SK-N-SH (cell line): ENCODE data around the gene FDX2. TPM values are rescaled to one million over a fixed set of nuclear protein-coding genes. Genes with fewer than 3 reads are reported as not detected.

Experiments
- CTCF ChIA-PET: fragments of 300-600, 350-600 bp; formaldehyde crosslinking; extraction: SDS; loops from one replicate; lab custom pipeline; 2021; lab: Yijun Ruan, JAX
- POLR2A ChIA-PET: fragments of 350-600 bp; sonication (Branson Sonifier 250); formaldehyde crosslinking; extraction: SDS; loops from one replicate; lab custom pipeline; 2020; ENCODE audit warnings: antibody characterized with exemption, inconsistent platforms; lab: Yijun Ruan, JAX
- DNase-seq: peaks from one replicate; pipeline ENCODE4 v3.0.0; 2012
- H2AFZ ChIP-seq: fragments of 200-600 bp; sonication (generic); 2 replicates; pipeline ENCODE4 v1.8.1; 2016; ENCODE audit warnings: antibody characterized with exemption, mild to moderate bottlenecking, low read depth
- H3F3A ChIP-seq: fragments of 200-600 bp; sonication (generic); replicated peaks from 2 replicates; pipeline ENCODE3; 2016; ENCODE audit warnings: antibody characterized with exemption, mild to moderate bottlenecking; ENCODE audit not compliant: insufficient read depth
- H3K27ac ChIP-seq, 2 experiments: fragments of 200-500 bp in 1 of 2; fragments of 200-600 bp in 1 of 2; sonication (Bioruptor generic) in 1 of 2; sonication (generic), shearing (Covaris generic) in 1 of 2; 2 replicates each; pipeline versions ENCODE4 v1.5.1 to v1.6.1; 2014 to 2016; ENCODE audit warnings: low read depth in 2 of 2, inconsistent platforms in 1 of 2, low read length in 1 of 2, mild to moderate bottlenecking in 1 of 2, mixed read lengths in 1 of 2
- H3K27me3 ChIP-seq: fragments of 200-600 bp; sonication (generic), shearing (Covaris generic); 2 replicates; pipeline ENCODE4 v1.6.1; 2016; ENCODE audit warnings: mixed run types; ENCODE audit not compliant: insufficient read depth
- H3K36me3 ChIP-seq, 2 experiments: fragments of 200-500 bp in 1 of 2; fragments of 200-600 bp in 1 of 2; sonication (Bioruptor generic) in 1 of 2; sonication (generic) in 1 of 2; replicated peaks in 1 of 2; 2 replicates each; pipeline versions ENCODE3 to v1.5.1; 2014 to 2016; ENCODE audit warnings: low read length in 1 of 2, mild to moderate bottlenecking in 1 of 2; ENCODE audit not compliant: insufficient read depth in 2 of 2, control insufficient read depth in 1 of 2
- H3K4me1 ChIP-seq, 2 experiments: fragments of 200-500 bp in 1 of 2; fragments of 200-600 bp in 1 of 2; sonication (Bioruptor generic) in 1 of 2; sonication (generic), shearing (Covaris generic) in 1 of 2; 2 replicates each; pipeline versions ENCODE4 v1.5.1 to v1.6.1; 2014 to 2016; ENCODE audit warnings: low read depth in 1 of 2, low read length in 1 of 2, mixed run types in 1 of 2; ENCODE audit not compliant: insufficient read depth in 2 of 2, control insufficient read depth in 1 of 2
- H3K4me2 ChIP-seq: fragments of 200-600 bp; sonication (generic), shearing (Covaris generic); 2 replicates; pipeline ENCODE4 v1.6.1; 2017; ENCODE audit warnings: mixed run types
- H3K4me3 ChIP-seq, 2 experiments: fragments of 200-500 bp in 1 of 2; fragments of 200-600 bp in 1 of 2; sonication (Bioruptor generic) in 1 of 2; sonication (generic), shearing (Covaris generic) in 1 of 2; 2 replicates each; pipeline versions ENCODE4 v1.5.1 to v1.8.1; 2014 to 2016; ENCODE audit warnings: low read depth in 2 of 2, inconsistent platforms in 1 of 2, low read length in 1 of 2, mild to moderate bottlenecking in 1 of 2, mixed read lengths in 1 of 2, moderate library complexity in 1 of 2
- H3K79me2 ChIP-seq: fragments of 200-600 bp; sonication (generic); 2 replicates; pipeline ENCODE4 v1.8.1; 2017; ENCODE audit warnings: mild to moderate bottlenecking; ENCODE audit not compliant: insufficient read depth
- H3K9ac ChIP-seq: fragments of 200-600 bp; sonication (generic); 2 replicates; pipeline ENCODE4 v1.6.1; 2017; ENCODE audit warnings: mixed run types
- H3K9me2 ChIP-seq: fragments of 200-600 bp; sonication (generic); 2 replicates; pipeline ENCODE4 v1.6.1; 2017; ENCODE audit warnings: mixed run types
- H3K9me3 ChIP-seq: fragments of 200-600 bp; sonication (generic); 2 replicates; pipeline ENCODE4 v1.6.1; 2017; ENCODE audit warnings: mixed run types, mild to moderate bottlenecking, moderate library complexity
- H4K20me1 ChIP-seq: fragments of 200-600 bp; sonication (generic); 2 replicates; pipeline ENCODE4 v1.6.1; 2017; ENCODE audit warnings: mild to moderate bottlenecking, mixed run types; ENCODE audit not compliant: insufficient read depth
- ELF1 ChIP-seq: IDR thresholded peaks from 2 replicates; pipeline ENCODE4 v1.4.0; 2012
- EZH2phosphoT487 ChIP-seq: fragments of 200-600 bp; sonication (generic); IDR thresholded peaks from 2 replicates; pipeline ENCODE4 v1.6.1; 2017; ENCODE audit warnings: low read depth, mixed run types, mild to moderate bottlenecking, antibody characterized with exemption, moderate library complexity, borderline replicate concordance
- FOXJ3 ChIP-seq: sonication (generic); formaldehyde crosslinking; IDR thresholded peaks from 2 replicates; pipeline ENCODE4 v1.5.1; 2020; ENCODE audit warnings: mild to moderate bottlenecking, missing genetic modification reagents
- FOXM1 ChIP-seq: IDR thresholded peaks from 2 replicates; pipeline ENCODE4 v1.4.0; 2012; ENCODE audit warnings: low read depth, mild to moderate bottlenecking
- MEF2A ChIP-seq: IDR thresholded peaks from 2 replicates; pipeline ENCODE4 v1.4.0; 2012; ENCODE audit warnings: low read depth, borderline replicate concordance
- SIN3A ChIP-seq: IDR thresholded peaks from 2 replicates; pipeline ENCODE4 v1.6.1; 2012; ENCODE audit warnings: low read depth, mild to moderate bottlenecking, low read length, moderate library complexity, borderline replicate concordance
- SMC3 ChIP-seq: IDR thresholded peaks from 2 replicates; pipeline ENCODE4 v1.6.1; 2012; ENCODE audit warnings: low read depth, low read length, improper control_type of control experiment
- WGBS: methylation state at CpG from one replicate; pipeline ENCODE4 v1.1.6; 2017; ENCODE audit warnings: low lambda C conversion rate; 5-methylcytosine and 5-hydroxymethylcytosine counted together
- polyA plus RNA-seq, 3 experiments: library from polyadenylated mRNA; depleted of rRNA; stranded (reverse); fragments of >200 nt; gene quantifications; 2 replicates each; pipeline ENCODE4 v1.2.3, GENCODE V29; 2012
- TF ChIP-seq, protein P1 (sequence below): fragments of 200-600 bp; sonication (generic); IDR thresholded peaks from 2 replicates; pipeline ENCODE4 v1.6.1; 2017; ENCODE audit warnings: antibody characterized with exemption, mild to moderate bottlenecking, moderate library complexity
- TF ChIP-seq, protein P2 (sequence below): IDR thresholded peaks from 2 replicates; pipeline ENCODE4 v1.4.0; 2012; ENCODE audit warnings: low read depth, borderline replicate concordance
- TF ChIP-seq, protein P3 (sequence below): IDR thresholded peaks from 2 replicates; pipeline ENCODE4 v1.4.0; 2012; ENCODE audit warnings: low read depth
- TF ChIP-seq, protein P4 (sequence below): IDR thresholded peaks from 2 replicates; pipeline ENCODE4; 2012

Gene FDX2
- polyA plus RNA-seq, 1 of the 3 experiments (the other 2 are of a cell fraction), result 45.8 TPM

DNA sequence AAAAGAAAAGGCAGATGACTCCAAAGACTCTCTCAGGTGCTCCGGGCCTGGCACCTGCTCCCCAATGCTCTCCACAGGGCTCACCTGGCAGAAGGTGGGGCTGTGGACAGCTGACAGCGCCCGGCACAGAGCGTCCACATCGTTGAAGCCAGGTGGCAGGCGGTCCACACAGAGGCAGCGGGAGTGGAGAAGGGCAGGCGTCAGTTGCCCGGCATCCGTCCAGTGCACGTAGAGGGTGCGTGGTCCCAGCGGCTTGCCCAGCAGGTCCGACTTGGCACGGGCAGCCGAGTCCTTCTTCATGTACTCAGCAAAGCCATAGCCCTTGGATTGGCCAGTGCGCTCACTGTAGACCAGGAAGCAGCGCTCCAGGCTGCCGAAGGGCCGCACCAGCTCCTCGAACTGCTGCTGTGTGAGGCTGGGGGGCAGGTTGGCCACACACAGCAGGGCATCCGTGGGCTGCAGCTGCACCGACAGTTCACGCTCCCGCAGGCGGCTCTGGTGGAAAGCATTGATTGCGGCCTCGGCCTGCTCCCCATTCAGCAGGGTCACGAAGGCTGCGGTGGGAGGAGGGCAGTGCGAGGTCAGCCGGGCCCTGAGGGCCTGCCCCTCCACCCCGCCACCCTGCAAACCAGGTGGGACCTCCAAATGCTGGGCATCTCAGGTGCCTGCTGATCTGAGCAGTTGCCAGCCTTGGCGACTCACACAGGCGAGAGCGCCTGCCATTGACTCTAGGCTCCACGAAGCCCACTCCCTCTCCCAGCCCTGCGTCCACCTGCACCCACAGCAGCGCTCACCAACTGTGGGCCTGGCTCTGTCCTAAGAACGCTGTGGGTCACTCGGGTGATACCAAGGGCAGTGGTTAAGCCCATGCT, 13.0 kb upstream of the FDX2 start:
- no peaks in the 10 kb centered on the region for H3F3A ChIP-seq
- 92% methylated on average over 14 of the region's 41 CpGs for WGBS
- DNase-seq, result no peak
- H3K9ac ChIP-seq, result no peak overlapping the region
- H3K4me2 ChIP-seq, result no peak overlapping the region
- peaks cover 65% of the 10 kb centered on the region for H3K79me2 ChIP-seq
- no peaks in the 10 kb centered on the region for H3K9me2 ChIP-seq
- H3K27me3 ChIP-seq, result no peaks in the 10 kb centered on the region
- peaks cover 0 to 10% of the 10 kb centered on the region in 2 experiments; a peak in 1 of 4 replicates for H3K4me1 ChIP-seq
- H3K4me3 ChIP-seq, result no peak overlapping the region
- no peak overlapping the region for H2AFZ ChIP-seq
- TF ChIP-seq, protein P1, sequence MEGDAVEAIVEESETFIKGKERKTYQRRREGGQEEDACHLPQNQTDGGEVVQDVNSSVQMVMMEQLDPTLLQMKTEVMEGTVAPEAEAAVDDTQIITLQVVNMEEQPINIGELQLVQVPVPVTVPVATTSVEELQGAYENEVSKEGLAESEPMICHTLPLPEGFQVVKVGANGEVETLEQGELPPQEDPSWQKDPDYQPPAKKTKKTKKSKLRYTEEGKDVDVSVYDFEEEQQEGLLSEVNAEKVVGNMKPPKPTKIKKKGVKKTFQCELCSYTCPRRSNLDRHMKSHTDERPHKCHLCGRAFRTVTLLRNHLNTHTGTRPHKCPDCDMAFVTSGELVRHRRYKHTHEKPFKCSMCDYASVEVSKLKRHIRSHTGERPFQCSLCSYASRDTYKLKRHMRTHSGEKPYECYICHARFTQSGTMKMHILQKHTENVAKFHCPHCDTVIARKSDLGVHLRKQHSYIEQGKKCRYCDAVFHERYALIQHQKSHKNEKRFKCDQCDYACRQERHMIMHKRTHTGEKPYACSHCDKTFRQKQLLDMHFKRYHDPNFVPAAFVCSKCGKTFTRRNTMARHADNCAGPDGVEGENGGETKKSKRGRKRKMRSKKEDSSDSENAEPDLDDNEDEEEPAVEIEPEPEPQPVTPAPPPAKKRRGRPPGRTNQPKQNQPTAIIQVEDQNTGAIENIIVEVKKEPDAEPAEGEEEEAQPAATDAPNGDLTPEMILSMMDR, result no peak
- TF ChIP-seq, protein P2, sequence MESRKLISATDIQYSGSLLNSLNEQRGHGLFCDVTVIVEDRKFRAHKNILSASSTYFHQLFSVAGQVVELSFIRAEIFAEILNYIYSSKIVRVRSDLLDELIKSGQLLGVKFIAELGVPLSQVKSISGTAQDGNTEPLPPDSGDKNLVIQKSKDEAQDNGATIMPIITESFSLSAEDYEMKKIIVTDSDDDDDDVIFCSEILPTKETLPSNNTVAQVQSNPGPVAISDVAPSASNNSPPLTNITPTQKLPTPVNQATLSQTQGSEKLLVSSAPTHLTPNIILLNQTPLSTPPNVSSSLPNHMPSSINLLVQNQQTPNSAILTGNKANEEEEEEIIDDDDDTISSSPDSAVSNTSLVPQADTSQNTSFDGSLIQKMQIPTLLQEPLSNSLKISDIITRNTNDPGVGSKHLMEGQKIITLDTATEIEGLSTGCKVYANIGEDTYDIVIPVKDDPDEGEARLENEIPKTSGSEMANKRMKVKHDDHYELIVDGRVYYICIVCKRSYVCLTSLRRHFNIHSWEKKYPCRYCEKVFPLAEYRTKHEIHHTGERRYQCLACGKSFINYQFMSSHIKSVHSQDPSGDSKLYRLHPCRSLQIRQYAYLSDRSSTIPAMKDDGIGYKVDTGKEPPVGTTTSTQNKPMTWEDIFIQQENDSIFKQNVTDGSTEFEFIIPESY, result no peak
- no peak for TF ChIP-seq FOXJ3
- no peak for TF ChIP-seq ELF1
- TF ChIP-seq FOXM1, result no peak
- TF ChIP-seq SIN3A, result no peak
- TF ChIP-seq SMC3, result no peak
- TF ChIP-seq MEF2A, result no peak
- TF ChIP-seq, protein P3, sequence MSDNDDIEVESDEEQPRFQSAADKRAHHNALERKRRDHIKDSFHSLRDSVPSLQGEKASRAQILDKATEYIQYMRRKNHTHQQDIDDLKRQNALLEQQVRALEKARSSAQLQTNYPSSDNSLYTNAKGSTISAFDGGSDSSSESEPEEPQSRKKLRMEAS, result no peak
- no peak for TF ChIP-seq EZH2phosphoT487
- TF ChIP-seq, all 33 proteins: peak for 0
- Histone ChIP-seq H3K9me3 (no peaks in the 10 kb centered on the region), H3K27ac (no peak overlapping the region), H3K36me3 (peaks cover 36 to 37% of the 10 kb centered on the region in 2 experiments), H4K20me1 (peaks cover 32% of the 10 kb centered on the region)
- ChIA-PET POLR2A (no interaction called here), CTCF (no interaction called here)

DNA sequence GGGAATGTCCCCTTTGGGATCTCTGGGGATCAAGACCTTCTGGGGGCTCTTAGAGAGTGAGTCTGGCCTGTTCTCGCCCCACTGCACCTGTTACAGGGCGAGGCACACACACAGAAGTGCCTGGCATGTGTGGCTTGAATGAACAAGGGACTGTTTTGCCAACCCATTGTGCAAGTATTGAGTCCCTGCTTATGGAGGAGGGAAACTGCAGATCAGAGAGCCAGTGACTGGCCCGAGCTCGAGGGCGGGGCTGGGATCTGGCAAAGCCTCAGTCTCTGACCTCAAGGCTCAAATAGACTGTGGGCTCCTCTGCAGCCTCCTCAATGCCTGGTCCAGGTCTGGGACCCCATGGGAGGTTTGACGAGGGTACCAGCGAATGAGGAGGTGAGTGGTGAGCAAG, 12.0 kb upstream of the FDX2 start:
- ChIA-PET POLR2A (interaction anchor here (2.0 kb wide), 1 partner anchor 53 kb away, joined by 7 read pairs; the partner anchor contains the start of gene TYK2), CTCF (no interaction called here)
- Histone ChIP-seq H3K79me2 (peaks cover 60% of the 10 kb centered on the region), H3F3A (no peaks in the 10 kb centered on the region), H4K20me1 (peaks cover 32% of the 10 kb centered on the region), H3K9me3 (no peaks in the 10 kb centered on the region), H3K36me3 (peaks cover 36 to 39% of the 10 kb centered on the region in 2 experiments), H3K9ac (no peak overlapping the region), H3K27ac (no peak overlapping the region), H3K4me1 (peaks cover 0 to 7% of the 10 kb centered on the region in 2 experiments; a peak in 1 of 4 replicates), H3K4me2 (no peak overlapping the region), H3K27me3 (no peaks in the 10 kb centered on the region), H3K4me3 (no peak overlapping the region), H2AFZ (no peak overlapping the region), H3K9me2 (no peaks in the 10 kb centered on the region)
- DNase-seq, result no peak
- 95% methylated on average over 7 of the region's 7 CpGs for WGBS
- TF ChIP-seq, protein P4, sequence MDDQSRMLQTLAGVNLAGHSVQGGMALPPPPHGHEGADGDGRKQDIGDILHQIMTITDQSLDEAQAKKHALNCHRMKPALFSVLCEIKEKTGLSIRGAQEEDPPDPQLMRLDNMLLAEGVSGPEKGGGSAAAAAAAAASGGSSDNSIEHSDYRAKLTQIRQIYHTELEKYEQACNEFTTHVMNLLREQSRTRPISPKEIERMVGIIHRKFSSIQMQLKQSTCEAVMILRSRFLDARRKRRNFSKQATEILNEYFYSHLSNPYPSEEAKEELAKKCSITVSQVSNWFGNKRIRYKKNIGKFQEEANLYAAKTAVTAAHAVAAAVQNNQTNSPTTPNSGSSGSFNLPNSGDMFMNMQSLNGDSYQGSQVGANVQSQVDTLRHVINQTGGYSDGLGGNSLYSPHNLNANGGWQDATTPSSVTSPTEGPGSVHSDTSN, result no peak
